ENCODE measurements around the gene GFRA4.
A peak's percentile ranks its signal among the peaks of the same experiment; 100 is the strongest.

GFRA4 gene

GRCh38 chr20:3663031-3663701, at the start of gene GFRA4:
Gene GFRA4, minus strand, starts transcription at chr20:3663399. Its CDS starts 0 bp downstream, at chr20:3663399.
- DNase-seq: no peak

- DNase-seq: no peak
These were observed 49.2 kb upstream of the GFRA4 start, which contains the start of gene SIGLEC1 for GRCh38 chr20:3712279-3712873. Gene SIGLEC1, minus strand, starts transcription at chr20:3712600. Its CDS starts 5,472 bp downstream, at chr20:3707128.

GRCh38 chr20:3711484-3711941, 48.3 kb upstream of the GFRA4 start:
- DNase-seq: no peak

GRCh38 chr20:3710703-3711483, 47.7 kb upstream of the GFRA4 start:
- DNase-seq: peak; percentile 83

- no peak for DNase-seq
These were observed 46.8 kb upstream of the GFRA4 start for GRCh38 chr20:3710011-3710466.

GRCh38 chr20:3707508-3707899, 44.3 kb upstream of the GFRA4 start:
- DNase-seq: no peak

- no peak for DNase-seq
These were observed 43.7 kb upstream of the GFRA4 start for GRCh38 chr20:3706774-3707507.

- no peak for DNase-seq
These were observed 43.0 kb upstream of the GFRA4 start for GRCh38 chr20:3705970-3706739.

- no peak for DNase-seq
These were observed 42.3 kb upstream of the GFRA4 start for GRCh38 chr20:3705491-3705969.

GRCh38 chr20:3704087-3704486, 40.9 kb upstream of the GFRA4 start:
- peak; percentile 74 for DNase-seq

GRCh38 chr20:3702611-3703391, 39.6 kb upstream of the GFRA4 start:
- DNase-seq: no peak

- DNase-seq: no peak
These were observed 38.1 kb upstream of the GFRA4 start for GRCh38 chr20:3701061-3701998.

GRCh38 chr20:3699037-3699436, 35.8 kb upstream of the GFRA4 start:
- DNase-seq: peak; percentile 54

GRCh38 chr20:3698591-3699001, 35.4 kb upstream of the GFRA4 start:
- peak; percentile 72 for DNase-seq

GRCh38 chr20:3697588-3698305, 34.5 kb upstream of the GFRA4 start:
- no peak for DNase-seq

GRCh38 chr20:3696745-3697587, 33.8 kb upstream of the GFRA4 start:
- no peak for DNase-seq

- DNase-seq: no peak
These were observed 33.0 kb upstream of the GFRA4 start for GRCh38 chr20:3696200-3696599.

GRCh38 chr20:3694864-3695263, 31.7 kb upstream of the GFRA4 start:
- DNase-seq: no peak

Measured in right hindlimb (tissue), 1 donor.